ENCODE data around the gene TLL1. TPM values are rescaled to one million over a fixed set of nuclear protein-coding genes. Genes with fewer than 3 reads are reported as not detected.

TLL1 gene
- total RNA-seq, 1 experiment from 2014 or later: not detected

DNA sequence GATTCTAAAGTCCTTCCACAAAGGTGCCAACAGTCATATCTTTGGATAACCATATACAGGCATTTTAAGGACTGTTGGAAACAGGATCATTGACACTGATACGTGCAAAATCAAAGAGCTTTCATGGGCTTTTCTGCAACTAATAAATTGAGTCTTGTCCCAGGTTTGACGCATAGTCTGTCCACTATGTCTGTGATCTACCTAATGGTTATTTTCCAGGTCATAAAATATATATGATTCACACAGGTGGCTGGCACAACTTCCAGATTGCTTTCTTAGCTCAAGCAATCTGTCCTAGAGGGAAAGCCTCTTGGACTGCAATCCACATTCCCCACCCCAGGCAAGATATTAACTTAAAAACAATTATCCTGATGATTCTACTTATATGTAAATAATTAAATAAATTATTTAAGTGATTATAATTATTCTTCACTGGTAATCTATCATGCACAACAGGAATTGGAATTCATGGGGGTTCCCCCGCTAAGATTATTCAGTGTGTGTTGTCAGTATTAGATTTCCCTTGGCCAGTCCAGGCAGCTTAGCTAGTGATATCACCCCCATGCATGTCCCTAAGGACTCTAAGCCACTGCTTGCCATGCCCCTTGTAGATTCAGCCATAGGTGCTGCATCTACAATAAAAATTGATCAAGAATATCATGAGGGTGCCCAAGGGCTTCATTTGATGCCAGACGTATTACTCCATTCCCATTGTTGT lies 97.8 kb downstream of the TLL1 start:
- H3K79me2 ChIP-seq (ENCODE audit: insufficient read depth, low read length): no peaks in the 10 kb centered on the region
- H3K4me1 Mint-ChIP-seq: no peaks in the 10 kb centered on the region

More for the DNA sequence above, 97.8 kb downstream of the TLL1 start:
- no peak overlapping the region for H3K4ac ChIP-seq (ENCODE audit: low read depth, low read length)
- Mint-ChIP-seq H3K9me3 (peaks cover 16 to 17% of the 10 kb centered on the region in 2 experiments), H3K4me3 (no peak overlapping the region), H3K27me3 (ENCODE audit: low read depth) (no peaks in the 10 kb centered on the region), H3K36me3 (ENCODE audit: insufficient read depth in 1 of 3, low read depth in 3 of 3) (peaks cover 10 to 19% (median 11%) of the 10 kb centered on the region in 3 experiments; a peak in 6 of 7 replicates), H3K27ac (peak overlapping the region in 1 of 3 experiments; percentile 70; a peak in 1 of 7 replicates)
- no peak overlapping the region for H3T11ph ChIP-seq (ENCODE audit: low read length)
- no peak overlapping the region for H2BK15ac ChIP-seq (ENCODE audit: low read depth, low read length)
- H3K18ac ChIP-seq (ENCODE audit: insufficient read length, low read depth, low read length): no peak overlapping the region
- no peak overlapping the region for H2BK12ac ChIP-seq (ENCODE audit: insufficient read length, low read depth, low read length)
- no peak overlapping the region for H2BK20ac ChIP-seq (ENCODE audit: low read depth, low read length, poor library complexity, severe bottlenecking)
- H3K4me2 ChIP-seq (ENCODE audit: insufficient read depth, insufficient read length, low read length): no peak overlapping the region
- H2BK120ac ChIP-seq (ENCODE audit: low read depth, low read length, poor library complexity, severe bottlenecking): no peak overlapping the region
- no peak overlapping the region for H2AK5ac ChIP-seq (ENCODE audit: insufficient read length, low read length)
- TF ChIP-seq, protein P1, sequence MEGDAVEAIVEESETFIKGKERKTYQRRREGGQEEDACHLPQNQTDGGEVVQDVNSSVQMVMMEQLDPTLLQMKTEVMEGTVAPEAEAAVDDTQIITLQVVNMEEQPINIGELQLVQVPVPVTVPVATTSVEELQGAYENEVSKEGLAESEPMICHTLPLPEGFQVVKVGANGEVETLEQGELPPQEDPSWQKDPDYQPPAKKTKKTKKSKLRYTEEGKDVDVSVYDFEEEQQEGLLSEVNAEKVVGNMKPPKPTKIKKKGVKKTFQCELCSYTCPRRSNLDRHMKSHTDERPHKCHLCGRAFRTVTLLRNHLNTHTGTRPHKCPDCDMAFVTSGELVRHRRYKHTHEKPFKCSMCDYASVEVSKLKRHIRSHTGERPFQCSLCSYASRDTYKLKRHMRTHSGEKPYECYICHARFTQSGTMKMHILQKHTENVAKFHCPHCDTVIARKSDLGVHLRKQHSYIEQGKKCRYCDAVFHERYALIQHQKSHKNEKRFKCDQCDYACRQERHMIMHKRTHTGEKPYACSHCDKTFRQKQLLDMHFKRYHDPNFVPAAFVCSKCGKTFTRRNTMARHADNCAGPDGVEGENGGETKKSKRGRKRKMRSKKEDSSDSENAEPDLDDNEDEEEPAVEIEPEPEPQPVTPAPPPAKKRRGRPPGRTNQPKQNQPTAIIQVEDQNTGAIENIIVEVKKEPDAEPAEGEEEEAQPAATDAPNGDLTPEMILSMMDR (conservative IDR thresholded peaks at IDR 0.05): no peak
- H4K20me1 ChIP-seq (ENCODE audit: control insufficient read depth, insufficient read depth, insufficient read length): no peaks in the 10 kb centered on the region
- no peaks in the 10 kb centered on the region for H3K9me3 ChIP-seq (ENCODE audit: control insufficient read depth, low read depth, low read length)
- no peaks in the 10 kb centered on the region for H3K23me2 ChIP-seq (ENCODE audit: insufficient read length, low read depth, low read length, poor library complexity, severe bottlenecking)
- no peak overlapping the region for H4K8ac ChIP-seq (replicated peaks; ENCODE audit: insufficient read length, low read depth, low read length)
- no peak overlapping the region for H3K56ac ChIP-seq (ENCODE audit: insufficient read length, low read depth, low read length)
- H3K4me1 ChIP-seq (ENCODE audit: insufficient read depth, low read length): no peaks in the 10 kb centered on the region
- no peaks in the 10 kb centered on the region for H3K27me3 ChIP-seq (ENCODE audit: insufficient read depth, low read length)
- no peak overlapping the region for H3K14ac ChIP-seq (ENCODE audit: insufficient read depth, low read length)
- H3K79me1 ChIP-seq (ENCODE audit: insufficient read depth, low read depth, low read length, poor library complexity, severe bottlenecking): no peaks in the 10 kb centered on the region
- DNase-seq: no peak
- no peak overlapping the region for H2AFZ ChIP-seq (ENCODE audit: low read length)
- H3K23ac ChIP-seq (ENCODE audit: insufficient read length, low read depth, low read length): no peak overlapping the region
- no peak overlapping the region for H4K5ac ChIP-seq (ENCODE audit: insufficient read length, low read depth, low read length)
- H3K9ac ChIP-seq (ENCODE audit: extremely low read depth, insufficient read length, low read length): no peak overlapping the region
- H2BK5ac ChIP-seq (ENCODE audit: insufficient read length, low read length): no peak overlapping the region
- no CpG with 5 or more reads among the region's 4 CpGs for WGBS (ENCODE audit: extremely low coverage, insufficient read length, low lambda C conversion rate)
- no peak overlapping the region for H3K27ac ChIP-seq (ENCODE audit: insufficient read length, low read depth, low read length)
- no peak overlapping the region for H4K91ac ChIP-seq (ENCODE audit: insufficient read length, low read depth, low read length)
